GM06990 (cell line): ENCODE data around the gene ZAP70.

Source experiments
- DNase-seq: peaks from one replicate; pipeline ENCODE4 v3.0.0-alpha.2; 2011; ENCODE audit not compliant: insufficient read length; ENCODE audit errors: extremely low read depth
- H3K27me3 ChIP-seq: replicated peaks from 2 replicates; pipeline ENCODE4 v1.6.0; 2011; ENCODE audit warnings: low read length; ENCODE audit not compliant: control insufficient read depth, insufficient read depth
- H3K36me3 ChIP-seq: 2 replicates; pipeline ENCODE4 v1.5.1; 2011; ENCODE audit warnings: low read length; ENCODE audit not compliant: control insufficient read depth, insufficient read depth
- H3K4me3 ChIP-seq: replicated peaks from 2 replicates; pipeline ENCODE4 v1.5.1; 2011; ENCODE audit warnings: low read depth, mild to moderate bottlenecking, control low read depth, low read length
- CTCF ChIP-seq: IDR thresholded peaks from 2 replicates; pipeline ENCODE4 v1.5.1; 2011; ENCODE audit warnings: low read length, control low read depth, mild to moderate bottlenecking, inconsistent platforms; ENCODE audit not compliant: insufficient read depth, poor library complexity, severe bottlenecking

ZAP70 gene

GRCh38 chr2:97752342-97753334 is 39.3 kb downstream of the ZAP70 start:
- no peaks in the 10 kb centered on the region for H3K27me3 ChIP-seq
- no peak overlapping the region for H3K4me3 ChIP-seq
- DNase-seq, result no peak
- H3K36me3 ChIP-seq, result peaks cover 9% of the 10 kb centered on the region
- TF ChIP-seq CTCF, result no peak

GRCh38 chr2:97754690-97755346 is 41.4 kb downstream of the ZAP70 start:
- no peak for TF ChIP-seq CTCF
- Histone ChIP-seq H3K4me3 (no peak overlapping the region), H3K27me3 (no peaks in the 10 kb centered on the region), H3K36me3 (peaks cover 21% of the 10 kb centered on the region)
- DNase-seq, result no peak

- DNase-seq, result no peak
- no peak overlapping the region for H3K4me3 ChIP-seq
- no peak for TF ChIP-seq CTCF
- H3K36me3 ChIP-seq, result peaks cover 24% of the 10 kb centered on the region
- H3K27me3 ChIP-seq, result no peaks in the 10 kb centered on the region
Measured at GRCh38 chr2:97755491-97755890, 42.1 kb downstream of the ZAP70 start.

GRCh38 chr2:97757062-97757461 is 43.7 kb downstream of the ZAP70 start:
- H3K36me3 ChIP-seq, result peaks cover 35% of the 10 kb centered on the region
- H3K4me3 ChIP-seq, result no peak overlapping the region

GRCh38 chr2:97758131-97758705 is 44.8 kb downstream of the ZAP70 start:
- DNase-seq, result no peak
- peaks cover 38% of the 10 kb centered on the region for H3K36me3 ChIP-seq

More at GRCh38 chr2:97757062-97757461, 43.7 kb downstream of the ZAP70 start:
- no peaks in the 10 kb centered on the region for H3K27me3 ChIP-seq
- no peak for DNase-seq
- no peak for TF ChIP-seq CTCF

More at GRCh38 chr2:97758131-97758705, 44.8 kb downstream of the ZAP70 start:
- H3K27me3 ChIP-seq, result no peaks in the 10 kb centered on the region
- no peak for TF ChIP-seq CTCF
- no peak overlapping the region for H3K4me3 ChIP-seq
